Stimulated activated CD8-positive, alpha-beta memory T cell treated with anti-CD3 and anti-CD28 coated beads, Interleukin-12 subunit alpha, Interleukin-12 subunit beta, amount 100 ng/mL, for 24 hours (primary cell): ENCODE measurements around the gene TUBB1.

Experiments
- DNase-seq: peaks from one replicate; pipeline ENCODE4 v3.0.0-alpha.2; 2020; ENCODE audit errors: extremely low read depth

The TUBB1 gene

GRCh38 chr20:58989196-58989595 lies 30.0 kb upstream of the TUBB1 start:
- DNase-seq = no peak

- DNase-seq = no peak
Measured at GRCh38 chr20:58990651-58991445, 28.4 kb upstream of the TUBB1 start.

- DNase-seq = no peak
Measured at GRCh38 chr20:58991715-58992114, 27.5 kb upstream of the TUBB1 start.

- no peak for DNase-seq
Measured at GRCh38 chr20:58992911-58993310, 26.3 kb upstream of the TUBB1 start.

- DNase-seq = no peak
Measured at GRCh38 chr20:58993332-58994248, 25.6 kb upstream of the TUBB1 start.

GRCh38 chr20:58994390-58995159 lies 24.7 kb upstream of the TUBB1 start:
- no peak for DNase-seq

- no peak for DNase-seq
Measured at GRCh38 chr20:58995461-58996225, 23.6 kb upstream of the TUBB1 start.

- DNase-seq = no peak
Measured at GRCh38 chr20:58996226-58996611, 23.0 kb upstream of the TUBB1 start.

GRCh38 chr20:58997141-58997770 lies 22.0 kb upstream of the TUBB1 start:
- DNase-seq = no peak

- DNase-seq = no peak
Measured at GRCh38 chr20:58998656-58999055, 20.6 kb upstream of the TUBB1 start.

- DNase-seq = no peak
Measured at GRCh38 chr20:59000326-59000725, 18.9 kb upstream of the TUBB1 start.

GRCh38 chr20:59001068-59001448 lies 18.2 kb upstream of the TUBB1 start:
- DNase-seq = no peak

GRCh38 chr20:59001449-59002171 lies 17.6 kb upstream of the TUBB1 start:
- no peak for DNase-seq

- no peak for DNase-seq
Measured at GRCh38 chr20:59002388-59002787, 16.8 kb upstream of the TUBB1 start.

- DNase-seq = no peak
Measured at GRCh38 chr20:59002874-59003399, 16.3 kb upstream of the TUBB1 start.

GRCh38 chr20:59003836-59004492 lies 15.3 kb upstream of the TUBB1 start:
- DNase-seq = no peak

- DNase-seq = no peak
Measured at GRCh38 chr20:59004493-59004762, 14.8 kb upstream of the TUBB1 start.

- no peak for DNase-seq
Measured at GRCh38 chr20:59004763-59005522, 14.3 kb upstream of the TUBB1 start.
